ENCODE data around the gene YTHDF2. TPM values are rescaled to one million over a fixed set of nuclear protein-coding genes. Genes with fewer than 3 reads are reported as not detected.
A peak's percentile ranks its signal among the peaks of the same experiment; 100 is the strongest.

YTHDF2 gene
- total RNA-seq, 1 donor from 2014 or later, result 105 TPM

- H3K9me3 Mint-ChIP-seq, result no peaks in the 10 kb centered on the region
- H3K27ac Mint-ChIP-seq, result no peak overlapping the region
- no peak for TF ChIP-seq CTCF (conservative IDR thresholded peaks at IDR 0.05)
- no peak for DNase-seq (ENCODE audit: extremely low spot score, unreplicated experiment)
- peak overlapping the region; percentile 63 for H3K4me3 Mint-ChIP-seq
- H3K27me3 Mint-ChIP-seq, result peaks cover 70% of the 10 kb centered on the region
- peaks cover 14% of the 10 kb centered on the region for H3K4me1 Mint-ChIP-seq (ENCODE audit: unreplicated experiment)
- no peaks in the 10 kb centered on the region for H3K36me3 Mint-ChIP-seq
These were observed 76.1 kb downstream of the YTHDF2 start for GRCh38 chr1:28812669-28813468.

- Mint-ChIP-seq H3K36me3 (no peaks in the 10 kb centered on the region), H3K4me1 (ENCODE audit: unreplicated experiment) (peaks cover 14% of the 10 kb centered on the region), H3K27me3 (peaks cover 76% of the 10 kb centered on the region), H3K27ac (no peak overlapping the region), H3K9me3 (no peaks in the 10 kb centered on the region), H3K4me3 (no peak overlapping the region)
- DNase-seq (ENCODE audit: extremely low spot score, unreplicated experiment), result no peak
- TF ChIP-seq CTCF (conservative IDR thresholded peaks at IDR 0.05), result no peak
These were observed 77.3 kb downstream of the YTHDF2 start for GRCh38 chr1:28813931-28814465.

GRCh38 chr1:28815533-28816185 is 78.9 kb downstream of the YTHDF2 start:
- peaks cover 66% of the 10 kb centered on the region for H3K27me3 Mint-ChIP-seq
- peak overlapping the region; percentile 46 for H3K27ac Mint-ChIP-seq
- no peaks in the 10 kb centered on the region for H3K36me3 Mint-ChIP-seq

GRCh38 chr1:28817133-28817532 is 80.4 kb downstream of the YTHDF2 start:
- Mint-ChIP-seq H3K9me3 (no peaks in the 10 kb centered on the region), H3K4me3 (no peak overlapping the region), H3K27ac (no peak overlapping the region), H3K36me3 (no peaks in the 10 kb centered on the region), H3K4me1 (ENCODE audit: unreplicated experiment) (peaks cover 14% of the 10 kb centered on the region), H3K27me3 (peaks cover 54% of the 10 kb centered on the region)
- no peak for DNase-seq (ENCODE audit: extremely low spot score, unreplicated experiment)
- no peak for TF ChIP-seq CTCF (conservative IDR thresholded peaks at IDR 0.05)

More at GRCh38 chr1:28815533-28816185, 78.9 kb downstream of the YTHDF2 start:
- DNase-seq (ENCODE audit: extremely low spot score, unreplicated experiment), result no peak
- Mint-ChIP-seq H3K4me3 (no peak overlapping the region), H3K4me1 (ENCODE audit: unreplicated experiment) (peaks cover 14% of the 10 kb centered on the region), H3K9me3 (no peaks in the 10 kb centered on the region)
- no peak for TF ChIP-seq CTCF (conservative IDR thresholded peaks at IDR 0.05)

- Mint-ChIP-seq H3K27ac (no peak overlapping the region), H3K36me3 (no peaks in the 10 kb centered on the region), H3K4me1 (ENCODE audit: unreplicated experiment) (peaks cover 13% of the 10 kb centered on the region), H3K9me3 (no peaks in the 10 kb centered on the region), H3K27me3 (peaks cover 38% of the 10 kb centered on the region), H3K4me3 (no peak overlapping the region)
- TF ChIP-seq CTCF (conservative IDR thresholded peaks at IDR 0.05), result no peak
- no peak for DNase-seq (ENCODE audit: extremely low spot score, unreplicated experiment)
These were observed 82.3 kb downstream of the YTHDF2 start for GRCh38 chr1:28819020-28819419.

Other genes starting within 250 kb of the YTHDF2 start
- gene RCC1, start 230.9 kb upstream of the YTHDF2 start, total RNA-seq (ENCODE audit: low replicate concordance), result 38.8 and 46.5 TPM in 2 replicates
- 26.9 and 33.7 TPM in 2 replicates for gene TRNAU1AP, start 183.9 kb upstream of the YTHDF2 start, total RNA-seq (ENCODE audit: low replicate concordance)
- 0.52 and 2.7 TPM in 2 replicates for gene RAB42, start 144.7 kb upstream of the YTHDF2 start, total RNA-seq (ENCODE audit: low replicate concordance)
- gene TAF12, start 93.9 kb upstream of the YTHDF2 start, total RNA-seq (ENCODE audit: low replicate concordance), result 16.2 and 20.8 TPM in 2 replicates
- gene RNU11, start 88.3 kb upstream of the YTHDF2 start, total RNA-seq (ENCODE audit: low replicate concordance), result not detected in 2 replicates
- gene GMEB1, start 68.2 kb upstream of the YTHDF2 start, total RNA-seq (ENCODE audit: low replicate concordance), result 17.9 and 18.0 TPM in 2 replicates
- 1.1 and 1.5 TPM in 2 replicates for gene OPRD1, start 75.2 kb downstream of the YTHDF2 start, total RNA-seq (ENCODE audit: low replicate concordance)
- 76.1 and 82.9 TPM in 2 replicates for gene EPB41, start 177.6 kb downstream of the YTHDF2 start, total RNA-seq (ENCODE audit: low replicate concordance)

Measured in type B pancreatic cell (in vitro differentiated cells).